ENCODE measurements around the gene TLR1. TPM values are rescaled to one million over a fixed set of nuclear protein-coding genes. Genes with fewer than 3 reads are reported as not detected.

TLR1 gene
- total RNA-seq, 1 donor from 2014 or later: 3.1 TPM

DNA sequence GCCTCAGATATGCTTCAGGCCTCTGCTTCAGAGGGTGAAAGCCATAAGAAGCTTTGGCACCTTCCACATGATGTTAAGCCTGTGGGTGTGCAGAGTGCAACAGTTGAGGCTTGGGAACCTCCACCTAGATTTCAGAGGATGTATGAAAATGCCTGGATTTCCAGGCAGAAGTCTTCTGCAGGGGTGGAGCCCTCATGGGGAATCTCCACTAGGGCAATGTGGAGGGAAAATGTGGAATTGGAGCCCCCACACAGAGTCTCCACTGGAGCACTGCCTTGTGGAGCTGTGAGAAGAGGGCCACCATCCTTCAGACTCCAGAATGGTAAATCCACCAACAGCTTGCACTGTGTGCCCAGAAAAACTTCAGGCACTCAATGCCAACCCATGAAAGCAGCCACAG lies 57.0 kb downstream of the TLR1 start:
- no peaks in the 10 kb centered on the region for H3K4me1 Mint-ChIP-seq (ENCODE audit: low read depth)
- H3K9me3 Mint-ChIP-seq (ENCODE audit: low read depth): peaks cover 15% of the 10 kb centered on the region

More for the DNA sequence above, 57.0 kb downstream of the TLR1 start:
- Mint-ChIP-seq H3K36me3 (ENCODE audit: insufficient read depth) (peaks cover 2% of the 10 kb centered on the region), H3K4me3 (ENCODE audit: low read depth) (no peak overlapping the region), H3K27me3 (no peaks in the 10 kb centered on the region), H3K27ac (no peak overlapping the region)
- DNase-seq (ENCODE audit: low spot score, unreplicated experiment): no peak
- TF ChIP-seq, protein P1, sequence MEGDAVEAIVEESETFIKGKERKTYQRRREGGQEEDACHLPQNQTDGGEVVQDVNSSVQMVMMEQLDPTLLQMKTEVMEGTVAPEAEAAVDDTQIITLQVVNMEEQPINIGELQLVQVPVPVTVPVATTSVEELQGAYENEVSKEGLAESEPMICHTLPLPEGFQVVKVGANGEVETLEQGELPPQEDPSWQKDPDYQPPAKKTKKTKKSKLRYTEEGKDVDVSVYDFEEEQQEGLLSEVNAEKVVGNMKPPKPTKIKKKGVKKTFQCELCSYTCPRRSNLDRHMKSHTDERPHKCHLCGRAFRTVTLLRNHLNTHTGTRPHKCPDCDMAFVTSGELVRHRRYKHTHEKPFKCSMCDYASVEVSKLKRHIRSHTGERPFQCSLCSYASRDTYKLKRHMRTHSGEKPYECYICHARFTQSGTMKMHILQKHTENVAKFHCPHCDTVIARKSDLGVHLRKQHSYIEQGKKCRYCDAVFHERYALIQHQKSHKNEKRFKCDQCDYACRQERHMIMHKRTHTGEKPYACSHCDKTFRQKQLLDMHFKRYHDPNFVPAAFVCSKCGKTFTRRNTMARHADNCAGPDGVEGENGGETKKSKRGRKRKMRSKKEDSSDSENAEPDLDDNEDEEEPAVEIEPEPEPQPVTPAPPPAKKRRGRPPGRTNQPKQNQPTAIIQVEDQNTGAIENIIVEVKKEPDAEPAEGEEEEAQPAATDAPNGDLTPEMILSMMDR (IDR thresholded peaks at IDR 0.05; ENCODE audit: unreplicated experiment): no peak

Other genes with a start within 250 kb of the TLR1 start
- 97.1 and 98.7 TPM in 2 replicates for gene KLF3, start 140.6 kb downstream of the TLR1 start, total RNA-seq
- gene TLR10, start 21.8 kb downstream of the TLR1 start, total RNA-seq: 1.7 and 2.1 TPM in 2 replicates
- 0.89 and 1.1 TPM in 2 replicates for gene TLR6, start 52.0 kb upstream of the TLR1 start, total RNA-seq
- 31.2 and 32.6 TPM in 2 replicates for gene FAM114A1, start 63.0 kb upstream of the TLR1 start, total RNA-seq
- gene TMEM156, start 227.6 kb upstream of the TLR1 start, total RNA-seq: not detected in 2 replicates

All from progenitor cell of endocrine pancreas (in vitro differentiated cells).